ENCODE results near the gene FBXL13.
"Not testable (repeated sequence)": the region's sequence is repeated elsewhere in the genome, so short reads cannot be mapped to it uniquely, and the experiment has no call there.

FBXL13 gene

DNA sequence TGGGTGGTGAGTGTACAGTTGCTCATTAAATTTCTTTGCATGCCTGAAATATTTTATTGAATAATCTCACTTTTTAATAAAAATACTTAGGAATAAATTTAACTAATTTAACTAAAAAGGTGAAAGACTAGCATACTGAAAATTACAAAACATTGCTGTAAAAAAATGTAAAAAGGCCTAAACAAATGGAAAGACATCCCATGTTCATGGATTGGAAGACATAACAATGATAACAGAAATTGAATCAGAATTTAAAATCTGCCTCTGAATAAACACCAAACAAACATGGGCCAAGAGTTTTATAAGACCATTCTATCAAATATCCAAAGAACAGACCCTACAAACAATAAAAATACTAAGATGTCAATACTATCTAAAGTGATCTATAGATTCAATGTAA, 94.9 kb downstream of the FBXL13 start:
- no peak for DNase-seq

- no peak for DNase-seq
These were observed 96.3 kb downstream of the FBXL13 start for GRCh38 chr7:102978284-102978683.

- not testable (repeated sequence) for DNase-seq
These were observed 97.0 kb downstream of the FBXL13 start for GRCh38 chr7:102977586-102977985.

DNA sequence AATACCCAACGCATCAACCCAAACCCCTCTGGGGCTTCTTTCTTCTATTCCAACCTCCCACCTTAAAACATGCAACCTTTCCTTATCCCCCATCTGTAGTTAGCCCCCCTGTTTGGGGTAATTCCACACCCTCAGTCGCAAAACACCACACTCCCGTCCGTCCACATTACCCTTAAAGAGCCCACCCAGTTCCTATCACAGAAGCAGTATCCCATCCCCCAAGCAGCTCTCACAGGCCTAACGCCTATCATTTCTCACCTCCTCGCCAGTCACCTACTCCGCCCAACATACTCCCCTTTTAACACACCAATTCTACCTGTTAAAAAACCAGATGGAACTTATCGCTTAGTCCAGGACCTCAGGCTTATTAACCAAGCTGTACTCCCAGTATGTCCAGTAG, 98.1 kb downstream of the FBXL13 start:
- DNase-seq: no peak

- no peak for DNase-seq
These were observed 98.7 kb downstream of the FBXL13 start for GRCh38 chr7:102975854-102976253.

DNA sequence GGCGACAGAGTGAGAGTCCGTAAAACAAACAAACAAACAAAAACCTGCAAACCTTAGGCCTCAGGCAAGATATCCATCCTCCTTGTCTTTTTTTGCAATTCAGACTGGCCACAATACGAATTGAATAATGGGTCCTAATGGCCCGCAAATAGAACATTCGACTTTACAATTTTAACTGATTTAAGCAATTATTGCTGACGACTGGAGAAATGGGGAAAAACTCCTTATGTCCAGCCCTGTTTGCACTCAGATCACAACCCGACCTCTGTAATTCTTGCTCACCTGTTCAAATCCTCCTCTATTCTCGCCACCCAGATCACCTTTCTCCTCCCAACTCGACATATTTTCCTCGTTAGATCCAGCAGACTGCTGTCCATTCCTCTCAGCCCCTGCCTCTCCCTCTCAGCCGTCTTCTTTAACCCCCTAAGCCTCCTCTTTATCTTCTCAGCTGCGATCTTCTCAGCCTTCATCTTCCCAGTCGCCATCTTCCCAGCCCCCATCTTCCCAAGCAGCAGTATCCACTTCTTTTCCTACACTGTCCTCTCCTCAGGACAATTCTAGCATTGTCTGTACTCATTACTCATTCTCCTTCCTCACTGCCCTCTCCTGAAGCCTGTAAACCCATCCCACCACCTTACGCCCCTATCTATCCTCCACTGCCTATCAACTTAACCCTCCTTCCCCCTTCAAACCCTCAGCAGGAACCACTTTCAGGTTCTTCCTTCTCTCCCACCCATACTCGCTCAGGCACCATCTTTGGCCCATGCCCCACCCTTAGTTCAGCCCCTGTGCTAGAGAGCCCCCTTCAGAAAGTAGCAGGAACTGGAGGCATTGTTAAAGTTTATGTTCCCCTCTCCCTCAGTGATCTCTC, 100.0 kb downstream of the FBXL13 start:
- no peak for DNase-seq

GRCh38 chr7:102973096-102973802, 101.3 kb downstream of the FBXL13 start:
- no peak for DNase-seq

- no peak for DNase-seq
These were observed 106.8 kb downstream of the FBXL13 start for GRCh38 chr7:102967798-102968197.

DNA sequence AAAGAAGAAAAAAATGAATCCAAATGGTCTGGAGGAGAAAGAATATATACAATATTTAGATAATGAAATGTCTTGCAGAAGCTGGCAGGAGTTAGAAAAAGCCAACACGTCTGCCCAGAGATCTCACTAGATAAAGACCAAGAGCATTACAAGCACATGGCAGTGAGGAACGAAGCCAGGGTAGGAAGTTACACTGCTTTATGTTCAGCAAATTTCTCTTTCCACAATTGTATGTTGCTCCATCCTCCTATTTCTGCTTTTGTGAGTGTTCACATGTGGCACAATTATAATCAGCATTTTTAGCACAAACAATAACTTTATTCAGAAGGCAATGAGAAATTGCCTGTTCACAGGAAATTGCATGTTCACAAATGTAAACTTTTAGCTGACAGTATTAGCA, 108.1 kb downstream of the FBXL13 start:
- DNase-seq: no peak

DNA sequence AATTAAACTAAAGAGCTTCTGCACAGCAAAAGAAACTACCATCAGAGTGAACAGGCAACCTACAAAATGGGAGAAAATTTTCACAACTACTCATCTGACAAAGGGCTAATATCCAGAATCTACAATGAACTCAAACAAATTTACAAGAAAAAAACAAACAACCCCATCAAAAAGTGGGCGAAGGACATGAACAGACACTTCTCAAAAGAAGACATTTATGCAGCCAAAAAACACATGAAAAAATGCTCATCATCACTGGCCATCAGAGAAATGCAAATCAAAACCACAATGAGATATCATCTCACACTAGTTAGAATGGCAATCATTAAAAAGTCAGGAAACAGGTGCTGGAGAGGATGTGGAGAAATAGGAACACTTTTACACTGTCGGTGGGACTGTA, 112.6 kb downstream of the FBXL13 start:
- not testable (repeated sequence) for DNase-seq

GRCh38 chr7:102958004-102958403, 116.6 kb downstream of the FBXL13 start:
- not testable (repeated sequence) for DNase-seq

GRCh38 chr7:102954359-102954758, 120.2 kb downstream of the FBXL13 start:
- DNase-seq: not testable (repeated sequence)

DNA sequence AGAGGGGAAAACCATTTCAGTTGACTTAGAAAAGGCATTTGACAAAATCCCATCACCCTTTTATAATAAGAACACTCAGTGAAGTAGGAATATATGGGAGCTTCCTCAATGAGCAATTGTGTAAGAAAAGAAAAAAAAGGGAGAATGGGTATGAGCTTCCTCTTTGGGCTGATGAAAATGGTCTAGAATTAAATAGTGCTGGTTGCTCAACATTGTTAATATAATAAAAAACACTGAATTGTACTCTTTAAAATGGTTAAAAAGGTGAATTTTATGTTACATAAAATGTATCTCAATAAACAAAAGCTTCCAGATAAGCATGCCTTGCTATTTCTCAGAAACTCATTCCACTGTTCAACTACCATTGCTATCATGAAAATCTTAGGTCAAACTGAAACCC, 121.2 kb downstream of the FBXL13 start:
- DNase-seq: no peak

DNA sequence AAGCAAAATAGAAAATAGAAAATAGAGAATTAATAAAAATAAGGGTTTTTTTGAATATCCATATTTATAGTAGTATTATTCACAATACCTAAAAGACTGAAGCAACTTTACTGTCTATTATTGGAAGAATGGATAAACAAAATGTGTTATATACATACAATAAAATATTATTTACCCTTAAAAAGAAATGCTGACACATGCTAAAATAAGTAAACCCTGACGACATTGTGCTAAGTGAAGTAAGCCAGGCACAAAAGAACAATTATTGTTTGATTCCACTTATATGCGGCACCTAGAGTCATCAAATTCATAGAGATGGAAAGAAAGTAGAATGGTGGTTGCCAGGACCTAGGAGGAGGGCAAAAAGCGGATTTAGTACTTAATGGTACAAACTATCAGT, 122.8 kb downstream of the FBXL13 start:
- DNase-seq: no peak

DNA sequence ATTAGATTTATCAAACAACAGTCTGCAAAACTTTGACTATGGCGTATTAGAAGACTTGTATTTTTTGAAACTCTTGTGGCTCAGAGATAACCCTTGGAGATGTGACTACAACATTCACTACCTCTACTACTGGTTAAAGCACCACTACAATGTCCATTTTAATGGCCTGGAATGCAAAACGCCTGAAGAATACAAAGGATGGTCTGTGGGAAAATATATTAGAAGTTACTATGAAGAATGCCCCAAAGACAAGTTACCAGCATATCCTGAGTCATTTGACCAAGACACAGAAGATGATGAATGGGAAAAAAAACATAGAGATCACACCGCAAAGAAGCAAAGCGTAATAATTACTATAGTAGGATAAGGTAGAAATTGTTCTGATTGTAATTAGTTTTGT, 130.4 kb downstream of the FBXL13 start:
- no peak for DNase-seq

- DNase-seq: no peak
These were observed 131.0 kb downstream of the FBXL13 start for GRCh38 chr7:102943423-102944169.

- DNase-seq: no peak
These were observed 131.7 kb downstream of the FBXL13 start for GRCh38 chr7:102942868-102943267.

DNA sequence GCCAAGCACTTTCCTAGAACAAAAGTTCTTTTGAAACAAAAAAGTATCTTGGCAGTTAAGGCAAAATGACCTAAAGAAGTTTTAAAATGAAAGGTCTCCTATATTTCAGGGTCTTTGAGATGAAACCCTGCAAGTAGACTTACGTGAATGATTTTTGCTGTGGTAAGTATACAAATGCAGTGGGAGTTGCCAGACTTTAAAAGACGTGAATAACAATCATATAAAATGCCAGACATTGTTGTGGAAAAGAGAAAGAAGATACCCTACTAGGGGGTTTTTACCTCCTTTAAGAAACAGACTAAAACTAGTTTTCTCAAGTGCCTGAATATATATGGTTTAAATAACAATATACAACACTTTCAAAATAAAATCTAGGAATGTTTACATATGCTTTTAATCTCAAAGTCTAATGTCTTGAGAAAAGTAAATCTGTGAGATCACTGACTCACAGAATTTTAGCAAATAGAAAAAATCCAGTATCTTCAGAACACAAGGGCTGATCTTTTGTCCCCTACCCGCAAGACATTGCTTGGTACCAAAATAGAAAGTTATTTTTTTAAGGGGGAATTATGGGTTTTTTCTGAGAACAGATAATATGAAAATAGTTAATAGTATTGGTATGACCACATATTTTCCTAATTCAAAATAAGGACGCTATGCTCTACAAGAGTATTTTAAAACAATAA, 132.3 kb downstream of the FBXL13 start:
- no peak for DNase-seq

GRCh38 chr7:102938679-102939078, 135.9 kb downstream of the FBXL13 start:
- DNase-seq: no peak

GRCh38 chr7:102935450-102936115, 139.0 kb downstream of the FBXL13 start:
- no peak for DNase-seq

DNA sequence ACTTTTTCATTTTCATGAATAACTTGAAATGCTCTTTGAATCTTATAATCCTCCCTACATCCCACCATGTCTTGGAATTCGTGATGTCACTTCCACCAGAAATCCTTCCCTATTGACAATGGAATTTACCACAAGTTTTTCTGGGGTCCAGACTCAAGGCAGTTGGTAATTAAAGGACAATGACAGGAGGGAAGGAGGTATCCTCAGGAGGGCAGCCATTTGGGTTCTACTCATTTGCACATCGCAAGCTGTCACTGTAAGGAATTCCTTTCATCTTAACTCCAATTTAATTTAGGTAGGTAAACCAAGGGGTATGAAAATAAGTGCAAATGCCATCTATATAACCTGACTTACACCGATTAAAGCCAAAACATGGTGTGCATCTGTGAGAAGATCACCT, 139.9 kb downstream of the FBXL13 start:
- no peak for DNase-seq

DNA sequence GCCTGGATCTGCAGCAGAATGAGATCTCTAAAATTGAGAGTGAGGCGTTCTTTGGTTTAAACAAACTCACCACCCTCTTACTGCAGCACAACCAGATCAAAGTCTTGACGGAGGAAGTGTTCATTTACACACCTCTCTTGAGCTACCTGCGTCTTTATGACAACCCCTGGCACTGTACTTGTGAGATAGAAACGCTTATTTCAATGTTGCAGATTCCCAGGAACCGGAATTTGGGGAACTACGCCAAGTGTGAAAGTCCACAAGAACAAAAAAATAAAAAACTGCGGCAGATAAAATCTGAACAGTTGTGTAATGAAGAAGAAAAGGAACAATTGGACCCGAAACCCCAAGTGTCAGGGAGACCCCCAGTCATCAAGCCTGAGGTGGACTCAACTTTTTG, 140.4 kb downstream of the FBXL13 start:
- DNase-seq: no peak

All from CD4-positive, alpha-beta T cell treated with Interferon alpha-2 for 1 hour (primary cell).